CD4-positive, alpha-beta T cell (primary cell): ENCODE data around the gene LNX1. TPM values are rescaled to one million over a fixed set of nuclear protein-coding genes. Genes with fewer than 3 reads are reported as not detected.

Source experiments
- ATAC-seq: fragments of 200-7000 bp; cut with Tn5 transposase; one replicate; pipeline ENCODE4 v1.10.0; 2022; ENCODE audit warnings: mild to moderate bottlenecking; ENCODE audit not compliant: poor library complexity
- CTCF ChIA-PET: fragments of 350-600 bp; sonication (Branson Sonifier 250); formaldehyde crosslinking; loops from one replicate; lab custom pipeline; 2021; ENCODE audit warnings: antibody characterized with exemption, inconsistent platforms; lab: Charles Lee
- POLR2A ChIA-PET: fragments of 350-600 bp; sonication (Branson Sonifier 250); formaldehyde crosslinking; loops from one replicate; lab custom pipeline; 2021; ENCODE audit warnings: antibody characterized with exemption, inconsistent platforms; lab: Charles Lee
- DNase-seq, 14 experiments: peaks; one replicate each; pipeline ENCODE4 v3.0.0-alpha.2; 2013 to 2020; ENCODE audit warnings: mixed read lengths in 2 of 14
- H3K27ac ChIP-seq, 2 donors: one replicate each; pipeline versions ENCODE4 v1.5.1 to v1.7.0; 2013; ENCODE audit warnings: low read length in 2 of 2, low read depth in 1 of 2, mild to moderate bottlenecking in 1 of 2
- H3K27me3 ChIP-seq, 2 experiments: 1 replicate in 1 of 2; 2 replicates in 1 of 2; pipeline versions ENCODE4 v1.6.1 to v1.7.0; 2013; ENCODE audit warnings: low read length in 2 of 2, control low read depth in 1 of 2, mild to moderate bottlenecking in 1 of 2, moderate library complexity in 1 of 2; ENCODE audit not compliant: insufficient read depth in 2 of 2, control insufficient read depth in 1 of 2
- H3K36me3 ChIP-seq: one replicate; pipeline ENCODE4 v1.6.1; 2013; ENCODE audit warnings: low read length, control low read depth; ENCODE audit not compliant: insufficient read depth
- H3K4me1 ChIP-seq: one replicate; pipeline ENCODE4 v1.6.1; 2013; ENCODE audit warnings: low read length, control low read depth; ENCODE audit not compliant: insufficient read depth
- H3K4me3 ChIP-seq: one replicate; pipeline ENCODE4 v1.5.1; 2013; ENCODE audit warnings: mild to moderate bottlenecking, low read length, moderate library complexity
- H3K9me3 ChIP-seq, 2 experiments: 1 replicate in 1 of 2; 2 replicates in 1 of 2; pipeline versions ENCODE4 v1.6.1 to v1.7.0; 2013; ENCODE audit warnings: low read length in 2 of 2, mild to moderate bottlenecking in 2 of 2, control low read depth in 1 of 2, moderate library complexity in 1 of 2; ENCODE audit not compliant: control insufficient read depth in 1 of 2, insufficient read depth in 1 of 2
- H3K27ac Mint-ChIP-seq: one replicate; pipeline ENCODE4 v1.8.0; 2020; ENCODE audit warnings: mixed read lengths
- H3K27me3 Mint-ChIP-seq: one replicate; pipeline ENCODE4 v1.8.0; 2021; ENCODE audit warnings: mixed read lengths
- H3K36me3 Mint-ChIP-seq: one replicate; pipeline ENCODE4 v1.8.0; 2021; ENCODE audit warnings: low read depth, mixed read lengths
- H3K4me1 Mint-ChIP-seq: one replicate; pipeline ENCODE4 v1.8.0; 2021; ENCODE audit warnings: low read depth, mixed read lengths
- H3K4me3 Mint-ChIP-seq: one replicate; pipeline ENCODE4 v1.8.0; 2020; ENCODE audit warnings: mild to moderate bottlenecking, mixed read lengths
- H3K9me3 Mint-ChIP-seq: one replicate; pipeline ENCODE4 v1.8.0; 2020; ENCODE audit warnings: mixed read lengths
- CTCF ChIP-seq: fragments of 200-600 bp; IDR thresholded peaks from one replicate; pipeline ENCODE4 v1.8.0; 2022; ENCODE audit warnings: antibody characterized with exemption, mild to moderate bottlenecking
- intact Hi-C, 2 experiments: fragments of 100-400 bp; cut with DNase I in 1 of 2; cut with micrococcal nuclease in 1 of 2; formaldehyde crosslinking; loops; one replicate each; pipeline versions ENCODE4 v1.15.1 to v1.9.0; 2023 to 2025; cut with DNase I, micrococcal nuclease
- total RNA-seq, 174 experiments: library from RNA in 2 of 174; stranded (reverse) in 2 of 174; gene quantifications; one replicate each; pipeline ENCODE4 v1.2.3 and lab custom pipeline; 2021 to 2026

Gene LNX1
- total RNA-seq, 2 experiments from 2014 or later: not detected

- no peaks in the 10 kb centered on the region for H3K9me3 Mint-ChIP-seq
- Histone ChIP-seq H3K27ac (no peak overlapping the region), H3K4me1 (no peaks in the 10 kb centered on the region), H3K9me3 (no peaks in the 10 kb centered on the region), H3K4me3 (no peak overlapping the region), H3K27me3 (no peaks in the 10 kb centered on the region), H3K36me3 (peaks cover 56% of the 10 kb centered on the region)
- no peaks in the 10 kb centered on the region for H3K27me3 Mint-ChIP-seq
- POLR2A ChIA-PET: no interaction called here
- no peak for TF ChIP-seq CTCF
- no peak for DNase-seq
- H3K4me3 Mint-ChIP-seq: no peak overlapping the region
- no peak overlapping the region for H3K27ac Mint-ChIP-seq
- no peaks in the 10 kb centered on the region for H3K4me1 Mint-ChIP-seq
- CTCF ChIA-PET: no interaction called here
- no peak for ATAC-seq
- peaks cover 94% of the 10 kb centered on the region for H3K36me3 Mint-ChIP-seq
- intact Hi-C loops: no loop called here
These were observed 137.9 kb downstream of the LNX1 start for GRCh38 chr4:53453385-53453784.

- ChIA-PET POLR2A (interaction anchor here (0.6 kb wide), 1 partner anchor 15 kb away, joined by 6 read pairs; no protein-coding TSS in a partner anchor), CTCF (no interaction called here)
- no peak overlapping the region for H3K4me3 ChIP-seq
- no peak for TF ChIP-seq CTCF
- H3K4me3 Mint-ChIP-seq: no peak overlapping the region
- no peaks in the 10 kb centered on the region for H3K27me3 Mint-ChIP-seq
- peaks cover 48% of the 10 kb centered on the region for H3K36me3 ChIP-seq
- no peak for DNase-seq
- no peaks in the 10 kb centered on the region for H3K27me3 ChIP-seq
- H3K36me3 Mint-ChIP-seq: peaks cover 97% of the 10 kb centered on the region
- no peak for ATAC-seq
- H3K9me3 Mint-ChIP-seq: no peaks in the 10 kb centered on the region
- H3K4me1 Mint-ChIP-seq: peaks cover 5% of the 10 kb centered on the region
- intact Hi-C loops: no loop called here
- no peaks in the 10 kb centered on the region for H3K9me3 ChIP-seq
- H3K27ac Mint-ChIP-seq: no peak overlapping the region
- no peaks in the 10 kb centered on the region for H3K4me1 ChIP-seq
- no peak overlapping the region for H3K27ac ChIP-seq
These were observed 140.5 kb downstream of the LNX1 start for GRCh38 chr4:53450773-53451172.

GRCh38 chr4:53444954-53445353 lies 146.3 kb downstream of the LNX1 start:
- Histone ChIP-seq H3K36me3 (peaks cover 57% of the 10 kb centered on the region), H3K4me1 (no peaks in the 10 kb centered on the region)
- H3K36me3 Mint-ChIP-seq: peaks cover 91% of the 10 kb centered on the region

More at GRCh38 chr4:53444954-53445353, 146.3 kb downstream of the LNX1 start:
- DNase-seq: no peak
- Mint-ChIP-seq H3K27me3 (no peaks in the 10 kb centered on the region), H3K27ac (no peak overlapping the region), H3K9me3 (no peaks in the 10 kb centered on the region), H3K4me1 (peaks cover 18% of the 10 kb centered on the region), H3K4me3 (no peak overlapping the region)
- Histone ChIP-seq H3K27me3 (no peaks in the 10 kb centered on the region), H3K27ac (no peak overlapping the region), H3K9me3 (no peaks in the 10 kb centered on the region), H3K4me3 (no peak overlapping the region)
- ChIA-PET CTCF (no interaction called here), POLR2A (no interaction called here)
- intact Hi-C loops: no loop called here
- no peak for ATAC-seq
- TF ChIP-seq CTCF: no peak
